Panc1 (cell line): Measurements from ENCODE around the gene SHANK3. TPM values are rescaled to one million over a fixed set of nuclear protein-coding genes. Genes with fewer than 3 reads are reported as not detected.

Experiments used
- ATAC-seq: fragments of 200-7000 bp; cut with Tn5 transposase; 2 replicates; pipeline ENCODE4 v1.9.1; 2020; ENCODE audit warnings: mild to moderate bottlenecking, moderate library complexity
- BruUV-seq: library from RNA; stranded (reverse); fragments of 400-500 nt; replicated peaks from 2 replicates; lab custom pipeline; 2021; lab: Mats Ljungman, UMichigan
- CTCF ChIA-PET: fragments of 300-600 bp; sonication (Branson Sonifier 250); formaldehyde crosslinking; loops from one replicate; lab custom pipeline; 2022; ENCODE audit warnings: antibody characterized with exemption; lab: Charles Lee
- POLR2A ChIA-PET: fragments of 300-600 bp; sonication (Branson Sonifier 250); formaldehyde crosslinking; loops from one replicate; lab custom pipeline; 2022; ENCODE audit warnings: antibody characterized with exemption; lab: Charles Lee
- DNase-seq: peaks from one replicate; pipeline ENCODE4 v3.0.0-alpha.2; 2010; ENCODE audit warnings: low read depth, low spot score
- H3K27ac ChIP-seq: 2 replicates; pipeline ENCODE4 v1.5.1; 2011; ENCODE audit warnings: mild to moderate bottlenecking, low read length, inconsistent platforms
- H3K27me3 ChIP-seq: fragments of 200-500 bp; sonication (Bioruptor generic); 2 replicates; pipeline ENCODE4 v1.6.0; 2014; ENCODE audit warnings: low read length, inconsistent platforms; ENCODE audit not compliant: control insufficient read depth, insufficient read depth
- H3K36me3 ChIP-seq: fragments of 200-500 bp; sonication (Bioruptor generic); 2 replicates; pipeline ENCODE4 v1.5.1; 2014; ENCODE audit warnings: inconsistent platforms, mild to moderate bottlenecking, low read length, moderate library complexity; ENCODE audit not compliant: control insufficient read depth, insufficient read depth
- H3K4me1 ChIP-seq: 2 replicates; pipeline ENCODE4 v1.5.1; 2011; ENCODE audit warnings: inconsistent platforms, mild to moderate bottlenecking, low read length, moderate library complexity; ENCODE audit not compliant: control insufficient read depth, insufficient read depth
- H3K4me3 ChIP-seq, 2 experiments: 2 replicates each; pipeline ENCODE4 v1.5.1; 2011 to 2012; ENCODE audit warnings: low read depth in 2 of 2, low read length in 2 of 2, mild to moderate bottlenecking in 2 of 2, inconsistent platforms in 1 of 2, moderate library complexity in 1 of 2
- H3K9me3 ChIP-seq: fragments of 200-500 bp; sonication (Bioruptor generic); 2 replicates; pipeline ENCODE4 v1.5.1; 2014; ENCODE audit warnings: low read depth, mild to moderate bottlenecking, inconsistent platforms, low read length, moderate library complexity; ENCODE audit not compliant: control insufficient read depth, insufficient read depth
- CTCF ChIP-seq: fragments of 450-650 bp; IDR thresholded peaks from 2 replicates; pipeline ENCODE4 v1.5.1; 2017; ENCODE audit warnings: mild to moderate bottlenecking
- POLR2AphosphoS5 ChIP-seq: IDR thresholded peaks from 2 replicates; pipeline ENCODE4 v1.6.1; 2012; ENCODE audit warnings: mild to moderate bottlenecking, low read depth, low read length, moderate library complexity
- REST ChIP-seq, 2 experiments: IDR thresholded peaks; 2 replicates each; pipeline ENCODE4 v1.6.1; 2011 to 2012; ENCODE audit warnings: low read depth in 2 of 2, control low read depth in 1 of 2, low read length in 1 of 2, mild to moderate bottlenecking in 1 of 2, moderate library complexity in 1 of 2; ENCODE audit not compliant: insufficient read depth in 1 of 2
- SIN3A ChIP-seq: IDR thresholded peaks from 2 replicates; pipeline ENCODE4 v1.6.1; 2012; ENCODE audit warnings: low read depth, mild to moderate bottlenecking, low read length, moderate library complexity, borderline replicate concordance; ENCODE audit not compliant: insufficient read depth
- TCF7L2 ChIP-seq: IDR thresholded peaks from 2 replicates; pipeline ENCODE4 v1.6.1; 2011; ENCODE audit warnings: mild to moderate bottlenecking, low read depth, low read length, inconsistent platforms
- in situ Hi-C: cut with HindIII; loops from 2 replicates; pipeline ENCODE4 v1.10.0; 2016; ENCODE audit warnings: low sequenced_read_pairs, low pct_unique_long_range_greater_than_20kb
- intact Hi-C: fragments of 100-400 bp; cut with micrococcal nuclease; formaldehyde crosslinking; loops from one replicate; pipeline ENCODE4 v1.10.0; 2022; ENCODE audit not compliant: unreplicated experiment
- total RNA-seq: library from RNA; stranded (reverse); gene quantifications from one replicate; pipeline ENCODE4 v1.2.1, GENCODE V29; 2021; ENCODE audit not compliant: unreplicated experiment

The SHANK3 gene
- total RNA-seq, 1 experiment from 2014 or later = 7.6 TPM

GRCh38 chr22:50705851-50706351, 33.3 kb downstream of the SHANK3 start:
- Histone ChIP-seq H3K27ac (no peak overlapping the region), H3K9me3 (no peaks in the 10 kb centered on the region), H3K4me3 (no peak overlapping the region), H3K4me1 (no peaks in the 10 kb centered on the region), H3K36me3 (no peaks in the 10 kb centered on the region), H3K27me3 (no peaks in the 10 kb centered on the region)
- TF ChIP-seq SIN3A = no peak
- TF ChIP-seq TCF7L2 = no peak
- no peak for TF ChIP-seq CTCF
- no peak for TF ChIP-seq REST (IDR thresholded peaks at IDR 0.05; ENCODE audit: insufficient read depth in 1 of 2, low read depth in 2 of 2, low read length in 1 of 2)
- no peak for TF ChIP-seq POLR2AphosphoS5
- ChIA-PET POLR2A (no interaction called here), CTCF (no interaction called here)
- in situ Hi-C loops = no loop called here
- DNase-seq (no peak), ATAC-seq (no peak)
- intact Hi-C loops = no loop called here
- BruUV-seq = no TSS peak

- Histone ChIP-seq H3K27me3 (no peaks in the 10 kb centered on the region), H3K27ac (no peak overlapping the region), H3K4me3 (no peak overlapping the region), H3K9me3 (no peaks in the 10 kb centered on the region), H3K36me3 (no peaks in the 10 kb centered on the region), H3K4me1 (no peaks in the 10 kb centered on the region)
- no TSS peak for BruUV-seq
- ChIA-PET CTCF (no interaction called here), POLR2A (no interaction called here)
- TF ChIP-seq POLR2AphosphoS5 (no peak), CTCF (no peak), SIN3A (no peak), REST (IDR thresholded peaks at IDR 0.05; ENCODE audit: insufficient read depth in 1 of 2, low read depth in 2 of 2, low read length in 1 of 2) (no peak), TCF7L2 (no peak)
- ATAC-seq (no peak), DNase-seq (no peak)
- intact Hi-C loops (no loop called here), in situ Hi-C loops (no loop called here)
These were observed 34.0 kb downstream of the SHANK3 start for GRCh38 chr22:50706481-50707125.
